ENCODE measurements around the gene CAMSAP3.

The CAMSAP3 gene

DNA sequence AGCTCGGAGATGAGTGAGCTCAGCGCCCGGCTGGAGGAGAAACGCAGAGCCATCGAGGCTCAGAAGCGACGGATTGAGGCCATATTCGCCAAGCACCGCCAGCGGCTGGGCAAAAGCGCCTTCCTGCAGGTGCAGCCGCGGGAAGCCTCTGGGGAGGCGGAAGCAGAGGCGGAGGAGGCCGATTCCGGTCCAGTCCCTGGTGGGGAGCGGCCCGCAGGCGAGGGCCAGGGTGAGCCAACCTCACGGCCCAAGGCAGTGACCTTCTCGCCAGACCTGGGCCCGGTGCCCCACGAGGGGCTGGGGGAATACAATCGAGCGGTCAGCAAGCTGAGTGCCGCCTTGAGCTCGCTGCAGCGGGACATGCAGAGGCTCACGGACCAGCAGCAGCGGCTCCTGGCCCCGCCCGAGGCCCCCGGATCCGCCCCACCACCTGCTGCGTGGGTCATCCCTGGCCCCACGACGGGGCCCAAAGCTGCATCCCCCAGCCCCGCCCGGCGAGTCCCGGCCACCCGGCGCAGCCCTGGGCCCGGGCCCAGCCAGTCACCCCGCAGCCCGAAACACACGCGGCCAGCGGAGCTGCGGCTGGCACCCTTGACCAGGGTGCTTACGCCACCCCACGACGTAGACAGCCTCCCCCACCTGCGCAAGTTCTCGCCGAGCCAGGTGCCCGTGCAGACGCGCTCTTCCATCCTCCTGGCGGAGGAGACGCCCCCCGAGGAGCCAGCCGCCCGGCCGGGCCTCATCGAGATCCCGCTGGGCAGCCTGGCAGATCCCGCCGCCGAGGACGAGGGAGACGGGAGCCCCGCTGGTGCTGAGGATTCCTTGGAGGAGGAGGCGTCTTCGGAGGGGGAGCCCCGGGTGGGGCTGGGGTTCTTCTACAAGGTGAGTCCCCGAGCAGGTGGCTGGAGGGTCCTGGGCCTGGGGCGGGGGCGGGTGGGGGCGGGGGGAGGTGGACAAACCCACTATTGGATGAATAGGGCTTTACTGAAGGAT lies 16.9 kb downstream of the CAMSAP3 start:
- TF ChIP-seq, protein P1, sequence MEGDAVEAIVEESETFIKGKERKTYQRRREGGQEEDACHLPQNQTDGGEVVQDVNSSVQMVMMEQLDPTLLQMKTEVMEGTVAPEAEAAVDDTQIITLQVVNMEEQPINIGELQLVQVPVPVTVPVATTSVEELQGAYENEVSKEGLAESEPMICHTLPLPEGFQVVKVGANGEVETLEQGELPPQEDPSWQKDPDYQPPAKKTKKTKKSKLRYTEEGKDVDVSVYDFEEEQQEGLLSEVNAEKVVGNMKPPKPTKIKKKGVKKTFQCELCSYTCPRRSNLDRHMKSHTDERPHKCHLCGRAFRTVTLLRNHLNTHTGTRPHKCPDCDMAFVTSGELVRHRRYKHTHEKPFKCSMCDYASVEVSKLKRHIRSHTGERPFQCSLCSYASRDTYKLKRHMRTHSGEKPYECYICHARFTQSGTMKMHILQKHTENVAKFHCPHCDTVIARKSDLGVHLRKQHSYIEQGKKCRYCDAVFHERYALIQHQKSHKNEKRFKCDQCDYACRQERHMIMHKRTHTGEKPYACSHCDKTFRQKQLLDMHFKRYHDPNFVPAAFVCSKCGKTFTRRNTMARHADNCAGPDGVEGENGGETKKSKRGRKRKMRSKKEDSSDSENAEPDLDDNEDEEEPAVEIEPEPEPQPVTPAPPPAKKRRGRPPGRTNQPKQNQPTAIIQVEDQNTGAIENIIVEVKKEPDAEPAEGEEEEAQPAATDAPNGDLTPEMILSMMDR (IDR thresholded peaks at IDR 0.05; ENCODE audit: low read depth, low read length) = no peak
- DNase-seq (ENCODE audit: extremely low read depth, low read depth) = no peak

DNA sequence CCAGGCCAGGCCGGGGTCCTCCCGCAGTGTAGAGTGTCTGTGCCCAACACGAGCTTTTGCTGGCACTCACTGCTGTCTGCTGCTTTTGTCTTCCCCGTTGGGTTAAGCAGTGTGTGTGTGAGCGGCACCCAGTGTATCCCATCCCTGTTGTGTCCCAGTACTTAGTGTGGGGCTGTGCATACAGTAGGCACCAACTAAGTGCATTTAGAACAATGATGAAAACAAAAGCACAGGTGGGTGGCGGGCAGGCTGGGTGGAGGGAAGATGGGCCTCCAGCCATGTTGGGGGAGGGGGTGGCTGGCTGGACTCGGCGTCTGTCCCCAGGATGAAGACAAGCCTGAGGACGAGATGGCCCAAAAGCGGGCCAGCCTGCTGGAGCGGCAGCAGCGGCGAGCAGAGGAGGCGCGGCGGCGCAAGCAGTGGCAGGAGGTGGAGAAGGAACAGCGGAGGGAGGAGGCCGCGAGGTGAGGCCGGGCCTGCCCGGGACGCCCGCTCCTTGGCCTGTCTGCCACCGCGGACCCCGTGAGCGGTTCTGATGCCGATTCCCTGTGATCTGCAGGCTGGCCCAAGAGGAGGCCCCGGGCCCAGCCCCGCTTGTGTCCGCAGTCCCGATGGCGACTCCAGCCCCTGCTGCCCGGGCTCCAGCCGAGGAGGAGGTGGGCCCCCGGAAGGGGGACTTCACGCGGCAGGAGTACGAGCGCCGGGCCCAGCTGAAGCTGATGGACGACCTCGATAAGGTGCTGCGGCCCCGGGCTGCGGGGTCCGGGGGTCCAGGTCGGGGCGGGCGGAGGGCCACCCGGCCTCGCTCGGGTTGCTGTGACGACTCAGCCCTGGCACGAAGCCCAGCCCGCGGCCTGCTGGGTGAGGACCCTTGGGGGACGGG lies 19.4 kb downstream of the CAMSAP3 start:
- DNase-seq (ENCODE audit: extremely low read depth, low read depth) = no peak
- TF ChIP-seq, protein P1 (IDR thresholded peaks at IDR 0.05; ENCODE audit: low read depth, low read length) = no peak

DNA sequence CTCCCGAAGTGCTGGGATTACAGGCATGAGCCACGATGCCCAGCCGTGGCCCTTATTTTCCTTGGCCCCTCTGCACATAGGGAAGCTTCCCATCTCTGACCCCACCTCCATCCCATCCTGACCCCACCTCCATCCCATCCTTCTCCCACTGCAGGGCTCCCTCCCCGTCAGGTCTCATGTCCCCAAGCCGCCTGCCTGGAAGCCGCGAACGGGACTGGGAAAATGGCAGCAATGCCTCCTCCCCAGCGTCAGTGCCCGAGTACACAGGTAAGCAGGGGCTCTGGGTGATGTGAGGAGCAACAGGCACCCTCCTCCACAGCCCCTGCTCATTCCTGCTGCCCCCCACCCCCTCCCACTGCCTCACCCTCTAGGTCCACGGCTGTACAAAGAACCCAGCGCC lies 21.5 kb downstream of the CAMSAP3 start:
- TF ChIP-seq, protein P1 (IDR thresholded peaks at IDR 0.05; ENCODE audit: low read depth, low read length) = no peak

DNA sequence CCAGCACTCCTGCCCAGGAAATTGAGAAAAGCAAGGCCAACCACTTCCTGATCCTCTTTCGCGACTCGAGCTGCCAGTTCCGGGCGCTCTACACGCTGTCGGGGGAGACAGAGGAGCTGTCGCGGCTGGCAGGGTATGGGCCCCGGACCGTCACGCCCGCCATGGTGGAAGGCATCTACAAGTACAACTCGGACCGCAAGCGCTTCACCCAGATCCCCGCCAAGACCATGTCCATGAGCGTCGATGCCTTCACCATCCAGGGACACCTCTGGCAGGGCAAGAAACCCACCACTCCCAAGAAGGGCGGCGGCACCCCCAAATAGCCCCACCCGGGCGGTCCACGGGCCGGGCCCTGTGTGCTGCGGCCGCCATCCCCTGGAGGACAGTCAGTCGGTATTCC lies 22.1 kb downstream of the CAMSAP3 start:
- no peak for DNase-seq (ENCODE audit: extremely low read depth, low read depth)
- TF ChIP-seq, protein P1 (IDR thresholded peaks at IDR 0.05; ENCODE audit: low read depth, low read length) = no peak

More for the DNA sequence above, 21.5 kb downstream of the CAMSAP3 start:
- DNase-seq (ENCODE audit: extremely low read depth, low read depth) = no peak

DNA sequence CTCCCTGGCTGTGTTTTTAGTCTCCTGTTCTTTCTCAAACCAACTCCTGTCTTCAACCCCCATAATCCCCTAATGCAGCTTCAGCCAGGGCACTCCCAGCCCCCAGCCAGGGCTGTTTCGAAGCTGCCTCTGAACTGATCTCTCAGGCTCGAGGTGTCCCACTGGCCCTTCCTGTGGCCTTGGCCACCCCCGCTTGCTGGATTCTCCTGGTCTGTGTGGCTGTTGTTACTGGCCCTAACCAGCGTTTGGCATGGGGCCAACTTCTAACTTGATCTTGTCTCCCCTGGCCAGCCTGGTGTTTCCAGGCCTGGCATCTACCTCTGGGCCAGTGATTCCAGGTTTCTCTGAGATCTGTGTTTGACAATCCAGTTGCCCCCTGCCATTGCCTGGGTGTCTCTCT lies 22.7 kb downstream of the CAMSAP3 start:
- TF ChIP-seq, protein P1 (IDR thresholded peaks at IDR 0.05; ENCODE audit: low read depth, low read length) = no peak
- DNase-seq (ENCODE audit: extremely low read depth, low read depth) = no peak

DNA sequence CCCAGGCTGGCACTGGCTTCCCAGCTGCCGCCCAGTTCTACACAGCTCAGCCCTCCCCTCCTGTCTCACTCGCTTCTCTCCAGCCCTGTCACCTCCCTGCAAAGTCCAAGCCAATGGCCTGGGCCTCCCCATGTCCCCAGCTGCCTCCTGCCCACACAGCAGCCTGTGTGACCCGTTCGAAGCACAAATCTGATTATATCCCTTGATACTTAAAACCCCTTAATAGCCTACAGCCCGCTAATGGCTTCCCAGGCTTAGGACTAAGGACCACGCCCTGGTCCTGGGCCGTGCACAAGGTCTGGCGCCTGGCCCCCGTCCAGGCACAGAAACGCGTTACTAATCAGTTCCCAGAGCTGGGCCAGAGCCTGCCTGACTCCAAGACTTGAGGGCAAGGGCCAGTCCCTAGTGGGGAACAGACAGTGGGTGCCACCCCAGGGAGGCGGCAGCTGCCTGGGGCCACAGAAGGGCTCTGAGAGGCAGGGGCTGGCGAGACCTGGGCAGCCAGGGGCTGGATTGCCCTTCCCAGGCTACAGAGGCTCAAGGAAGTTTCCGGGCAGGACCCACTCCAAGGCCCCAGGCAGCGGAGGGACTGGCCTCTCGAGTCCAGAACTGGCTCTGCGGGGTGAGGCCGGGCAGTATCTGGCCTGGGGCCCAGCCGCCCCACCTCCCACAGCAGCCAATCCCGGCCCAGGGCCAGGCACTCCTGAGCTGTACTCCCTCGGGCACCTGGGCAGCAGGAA lies 23.3 kb downstream of the CAMSAP3 start:
- DNase-seq (ENCODE audit: extremely low read depth, low read depth) = no peak
- TF ChIP-seq, protein P1 (IDR thresholded peaks at IDR 0.05; ENCODE audit: low read depth, low read length) = no peak

Measured in AG09319 (cell line).